ENCODE data around the gene SHISAL1. TPM values are rescaled to one million over a fixed set of nuclear protein-coding genes. Genes with fewer than 3 reads are reported as not detected.

The SHISAL1 gene
- total RNA-seq, 1 donor from 2014 or later = 5.0 TPM

DNA sequence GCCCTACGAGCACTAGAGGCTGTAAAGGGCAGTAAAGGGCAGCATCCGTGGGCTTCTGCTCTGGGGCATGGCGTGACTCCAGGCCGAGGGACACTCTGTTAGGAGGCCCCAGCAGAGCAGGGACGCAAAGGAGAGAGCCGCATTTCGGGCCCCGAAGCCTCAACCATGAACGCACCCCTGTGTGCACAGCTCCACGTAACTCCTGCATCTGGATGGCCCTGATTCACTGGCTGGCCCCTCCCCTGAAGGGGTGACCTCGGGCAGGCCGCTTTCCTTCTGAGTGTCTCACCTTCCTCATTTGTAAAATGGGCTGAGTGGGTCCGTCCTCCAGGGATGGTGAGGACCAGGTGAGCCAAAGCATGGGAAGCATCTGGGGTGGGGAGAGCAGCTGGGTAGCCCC is 13.6 kb downstream of the SHISAL1 start:
- Mint-ChIP-seq H3K4me3 (ENCODE audit: unreplicated experiment) (no peak overlapping the region), H3K27me3 (ENCODE audit: unreplicated experiment) (no peaks in the 10 kb centered on the region), H3K36me3 (ENCODE audit: unreplicated experiment) (peaks cover 3% of the 10 kb centered on the region), H3K4me1 (ENCODE audit: unreplicated experiment) (peaks cover 2% of the 10 kb centered on the region), H3K27ac (ENCODE audit: unreplicated experiment) (no peak overlapping the region), H3K9me3 (ENCODE audit: unreplicated experiment) (peaks cover 8% of the 10 kb centered on the region)
- TF ChIP-seq, protein P1, sequence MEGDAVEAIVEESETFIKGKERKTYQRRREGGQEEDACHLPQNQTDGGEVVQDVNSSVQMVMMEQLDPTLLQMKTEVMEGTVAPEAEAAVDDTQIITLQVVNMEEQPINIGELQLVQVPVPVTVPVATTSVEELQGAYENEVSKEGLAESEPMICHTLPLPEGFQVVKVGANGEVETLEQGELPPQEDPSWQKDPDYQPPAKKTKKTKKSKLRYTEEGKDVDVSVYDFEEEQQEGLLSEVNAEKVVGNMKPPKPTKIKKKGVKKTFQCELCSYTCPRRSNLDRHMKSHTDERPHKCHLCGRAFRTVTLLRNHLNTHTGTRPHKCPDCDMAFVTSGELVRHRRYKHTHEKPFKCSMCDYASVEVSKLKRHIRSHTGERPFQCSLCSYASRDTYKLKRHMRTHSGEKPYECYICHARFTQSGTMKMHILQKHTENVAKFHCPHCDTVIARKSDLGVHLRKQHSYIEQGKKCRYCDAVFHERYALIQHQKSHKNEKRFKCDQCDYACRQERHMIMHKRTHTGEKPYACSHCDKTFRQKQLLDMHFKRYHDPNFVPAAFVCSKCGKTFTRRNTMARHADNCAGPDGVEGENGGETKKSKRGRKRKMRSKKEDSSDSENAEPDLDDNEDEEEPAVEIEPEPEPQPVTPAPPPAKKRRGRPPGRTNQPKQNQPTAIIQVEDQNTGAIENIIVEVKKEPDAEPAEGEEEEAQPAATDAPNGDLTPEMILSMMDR (IDR thresholded peaks at IDR 0.05) = no peak
- DNase-seq (ENCODE audit: extremely low spot score, unreplicated experiment) = no peak

GRCh38 chr22:44298406-44299091 is 14.2 kb downstream of the SHISAL1 start:
- Mint-ChIP-seq H3K4me3 (ENCODE audit: unreplicated experiment) (no peak overlapping the region), H3K27me3 (ENCODE audit: unreplicated experiment) (no peaks in the 10 kb centered on the region), H3K4me1 (ENCODE audit: unreplicated experiment) (no peaks in the 10 kb centered on the region), H3K27ac (ENCODE audit: unreplicated experiment) (no peak overlapping the region), H3K36me3 (ENCODE audit: unreplicated experiment) (peaks cover 7% of the 10 kb centered on the region), H3K9me3 (ENCODE audit: unreplicated experiment) (peaks cover 12% of the 10 kb centered on the region)
- DNase-seq (ENCODE audit: extremely low spot score, unreplicated experiment) = no peak
- TF ChIP-seq, protein P1 (IDR thresholded peaks at IDR 0.05) = no peak

- Mint-ChIP-seq H3K9me3 (ENCODE audit: unreplicated experiment) (peaks cover 12% of the 10 kb centered on the region), H3K27ac (ENCODE audit: unreplicated experiment) (no peak overlapping the region), H3K4me3 (ENCODE audit: unreplicated experiment) (no peak overlapping the region), H3K27me3 (ENCODE audit: unreplicated experiment) (no peaks in the 10 kb centered on the region), H3K36me3 (ENCODE audit: unreplicated experiment) (peaks cover 7% of the 10 kb centered on the region), H3K4me1 (ENCODE audit: unreplicated experiment) (no peaks in the 10 kb centered on the region)
- DNase-seq (ENCODE audit: extremely low spot score, unreplicated experiment) = no peak
- TF ChIP-seq, protein P1 (IDR thresholded peaks at IDR 0.05) = no peak
Observed at GRCh38 chr22:44297470-44298061, 15.2 kb downstream of the SHISAL1 start.

DNA sequence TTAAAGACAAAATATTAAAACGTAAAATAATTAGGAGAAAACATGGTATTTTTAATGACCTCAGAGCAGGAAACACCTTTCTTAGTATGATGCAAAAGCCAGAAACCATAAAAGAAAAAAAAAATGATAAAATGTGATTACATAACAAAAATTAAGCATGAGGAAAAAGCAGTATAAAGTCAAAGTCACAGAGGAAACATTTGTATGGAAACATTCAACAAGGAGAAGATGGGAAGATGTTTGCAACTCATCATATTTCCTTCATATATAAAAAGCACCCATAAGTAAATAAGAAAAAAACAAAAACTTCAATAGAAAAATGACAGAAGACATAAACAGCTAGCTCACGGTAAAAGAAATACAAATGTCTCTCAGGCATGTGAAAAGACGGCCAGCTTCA is 17.3 kb downstream of the SHISAL1 start:
- H3K27me3 Mint-ChIP-seq (ENCODE audit: unreplicated experiment) = no peaks in the 10 kb centered on the region
- no peak overlapping the region for H3K27ac Mint-ChIP-seq (ENCODE audit: unreplicated experiment)
- TF ChIP-seq, protein P1 (IDR thresholded peaks at IDR 0.05) = no peak
- no peak overlapping the region for H3K4me3 Mint-ChIP-seq (ENCODE audit: unreplicated experiment)
- H3K9me3 Mint-ChIP-seq (ENCODE audit: unreplicated experiment) = peaks cover 12% of the 10 kb centered on the region
- peaks cover 7% of the 10 kb centered on the region for H3K36me3 Mint-ChIP-seq (ENCODE audit: unreplicated experiment)
- peaks cover 4% of the 10 kb centered on the region for H3K4me1 Mint-ChIP-seq (ENCODE audit: unreplicated experiment)
- no peak for DNase-seq (ENCODE audit: extremely low spot score, unreplicated experiment)

DNA sequence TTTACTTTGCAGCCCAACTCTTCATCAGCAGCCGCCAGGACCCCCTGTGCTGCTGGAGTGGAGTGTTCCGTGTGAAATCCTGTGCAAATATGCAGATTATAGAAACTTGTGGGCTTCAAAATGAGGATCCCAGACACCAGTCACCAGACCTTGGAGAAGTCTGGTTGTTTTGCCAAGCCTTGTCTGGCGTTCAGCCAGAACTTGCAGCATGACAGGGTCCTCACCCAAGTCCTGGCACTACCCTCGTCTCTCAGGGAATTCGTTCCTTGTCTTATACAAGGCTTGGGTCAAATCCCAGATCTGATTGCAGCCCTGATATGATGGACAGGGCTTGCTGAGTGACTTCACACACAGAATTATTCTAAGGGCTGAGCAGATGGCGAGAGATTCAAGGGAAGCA is 18.9 kb downstream of the SHISAL1 start:
- no peak overlapping the region for H3K27ac Mint-ChIP-seq (ENCODE audit: unreplicated experiment)
- no peak overlapping the region for H3K4me3 Mint-ChIP-seq (ENCODE audit: unreplicated experiment)
- DNase-seq (ENCODE audit: extremely low spot score, unreplicated experiment) = no peak
- peaks cover 12% of the 10 kb centered on the region for H3K9me3 Mint-ChIP-seq (ENCODE audit: unreplicated experiment)
- H3K4me1 Mint-ChIP-seq (ENCODE audit: unreplicated experiment) = peaks cover 15% of the 10 kb centered on the region
- peaks cover 7% of the 10 kb centered on the region for H3K36me3 Mint-ChIP-seq (ENCODE audit: unreplicated experiment)
- no peaks in the 10 kb centered on the region for H3K27me3 Mint-ChIP-seq (ENCODE audit: unreplicated experiment)
- TF ChIP-seq, protein P1 (IDR thresholded peaks at IDR 0.05) = no peak
